Activated CD4-positive, alpha-beta memory T cell treated with anti-CD3 and anti-CD28 coated beads, Interleukin-2, amount 10 ng/mL, durations not matched to agents 7 days and 5 days (primary cell): ENCODE data around the gene CHST11. TPM values are rescaled to one million over a fixed set of nuclear protein-coding genes. Genes with fewer than 3 reads are reported as not detected.
A peak's percentile ranks its signal among the peaks of the same experiment; 100 is the strongest.
"Not testable (repeated sequence)": the region's sequence is repeated elsewhere in the genome, so short reads cannot be mapped to it uniquely, and the experiment has no call there.

ENCODE experiments used
- CTCF ChIA-PET: fragments of 350-600 bp; sonication (Branson Sonifier 250); formaldehyde crosslinking; loops from one replicate; lab custom pipeline; 2021; ENCODE audit warnings: antibody characterized with exemption, inconsistent platforms; lab: Charles Lee
- POLR2A ChIA-PET: fragments of 350-600 bp; sonication (Branson Sonifier 250); formaldehyde crosslinking; loops from one replicate; lab custom pipeline; 2021; ENCODE audit warnings: antibody characterized with exemption; lab: Charles Lee
- DNase-seq: peaks from one replicate; pipeline ENCODE4 v3.0.0-alpha.2; 2020
- H3K27ac Mint-ChIP-seq: one replicate; pipeline ENCODE4 v1.8.0; 2021; ENCODE audit warnings: mild to moderate bottlenecking, mixed read lengths
- H3K27me3 Mint-ChIP-seq: one replicate; pipeline ENCODE4 v1.8.0; 2021; ENCODE audit warnings: mixed read lengths
- H3K36me3 Mint-ChIP-seq: one replicate; pipeline ENCODE4 v1.8.0; 2021; ENCODE audit warnings: low read depth, mixed read lengths
- H3K4me1 Mint-ChIP-seq: one replicate; pipeline ENCODE4 v1.8.0; 2021; ENCODE audit warnings: mixed read lengths
- H3K4me3 Mint-ChIP-seq: one replicate; pipeline ENCODE4 v1.8.0; 2021; ENCODE audit warnings: mild to moderate bottlenecking, mixed read lengths
- H3K9me3 Mint-ChIP-seq: one replicate; pipeline ENCODE4 v1.8.0; 2021; ENCODE audit warnings: mixed read lengths
- total RNA-seq, 2 experiments: library from RNA; stranded (reverse); gene quantifications; one replicate each; pipeline ENCODE4 v1.2.3, GENCODE V29; 2021

CHST11 gene
- total RNA-seq, 2 experiments from 2014 or later = 124 to 125 TPM

DNA sequence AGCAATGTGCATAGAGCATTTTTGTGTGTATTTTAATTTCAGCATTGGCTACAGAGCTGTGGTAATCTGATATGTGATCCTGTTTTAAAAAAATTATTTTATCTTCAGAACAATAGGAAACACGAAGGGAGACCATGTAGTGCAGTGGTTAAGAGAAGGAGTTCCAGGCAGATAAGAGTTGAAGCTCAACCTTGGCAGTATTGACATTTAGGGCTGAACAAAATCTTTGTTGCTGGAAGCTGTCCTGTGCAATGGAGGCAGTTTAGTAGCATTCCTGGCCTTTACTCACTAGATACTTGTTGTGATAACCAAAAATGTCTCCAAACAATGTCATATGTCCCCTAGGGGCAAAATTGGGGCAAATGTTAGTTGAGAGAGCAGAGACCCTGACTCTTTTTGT, 59.2 kb downstream of the CHST11 start:
- Mint-ChIP-seq H3K9me3 (no peaks in the 10 kb centered on the region), H3K4me3 (no peak overlapping the region), H3K36me3 (peaks cover 37% of the 10 kb centered on the region), H3K27ac (no peak overlapping the region), H3K27me3 (no peaks in the 10 kb centered on the region), H3K4me1 (peaks cover 55% of the 10 kb centered on the region)
- CTCF ChIA-PET = interaction anchor here (1.2 to 2.2 kb wide), 2 partner anchors 14 to 59 kb away, joined by 3 to 7 read pairs; no protein-coding TSS in a partner anchor
- POLR2A ChIA-PET = interaction anchor here (1.6 kb wide), 1 partner anchor 21 kb away, joined by 5 read pairs; no protein-coding TSS in a partner anchor
- DNase-seq = no peak

DNA sequence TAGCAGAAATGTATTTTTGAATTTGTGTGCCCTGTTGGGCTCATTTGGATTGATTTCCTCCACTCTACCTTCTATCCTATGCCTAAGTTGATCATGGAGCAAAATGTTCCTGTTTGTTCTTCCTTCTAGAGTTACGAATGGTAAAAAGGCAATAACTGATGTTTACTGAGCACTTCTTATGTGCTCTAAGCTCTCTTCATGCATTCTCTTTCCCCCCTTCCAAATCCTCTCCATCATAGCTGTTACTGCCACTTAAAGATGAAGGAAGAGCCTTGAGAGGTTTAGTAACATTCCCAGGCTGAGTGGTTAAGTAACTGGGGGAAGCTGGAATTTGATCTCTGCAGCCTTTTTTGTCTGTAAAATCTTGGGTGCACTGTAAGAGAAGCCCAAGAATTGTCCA, 60.1 kb downstream of the CHST11 start:
- Mint-ChIP-seq H3K4me3 (no peak overlapping the region), H3K36me3 (peaks cover 36% of the 10 kb centered on the region), H3K4me1 (peaks cover 56% of the 10 kb centered on the region), H3K9me3 (no peaks in the 10 kb centered on the region), H3K27ac (no peak overlapping the region), H3K27me3 (no peaks in the 10 kb centered on the region)
- POLR2A ChIA-PET = interaction anchor here (1.0 to 1.6 kb wide), 2 partner anchors 13 to 22 kb away, joined by 3 to 5 read pairs; no protein-coding TSS in a partner anchor
- DNase-seq = no peak
- CTCF ChIA-PET = interaction anchor here (0.7 to 2.2 kb wide), 3 partner anchors 15 to 135 kb away, joined by 3 to 7 read pairs (median 3); no protein-coding TSS in a partner anchor

DNA sequence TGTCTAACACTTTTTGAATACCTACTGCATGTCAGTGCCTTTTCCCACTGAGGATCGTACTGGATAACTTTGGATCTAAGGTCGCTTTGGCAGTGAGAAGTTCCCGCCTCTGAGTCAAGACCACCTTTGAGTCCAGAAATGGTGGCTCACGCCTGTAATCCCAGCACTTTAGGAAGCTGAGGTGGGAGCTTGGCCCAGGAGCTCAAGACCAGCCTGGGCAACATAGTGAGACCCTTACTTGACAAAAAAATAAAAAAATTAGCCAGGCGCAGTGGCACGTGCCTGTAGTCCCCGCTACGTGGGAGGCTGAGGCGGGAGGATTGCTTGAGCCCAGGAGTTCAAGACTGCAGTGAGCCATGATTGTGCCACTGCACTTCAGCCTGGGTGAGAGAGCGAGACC, 61.1 kb downstream of the CHST11 start:
- H3K27ac Mint-ChIP-seq = no peak overlapping the region
- H3K27me3 Mint-ChIP-seq = no peaks in the 10 kb centered on the region
- DNase-seq = no peak
- H3K4me1 Mint-ChIP-seq = peaks cover 61% of the 10 kb centered on the region
- POLR2A ChIA-PET = interaction anchor here (0.7 to 1.2 kb wide), 2 partner anchors 11 to 45 kb away, joined by 3 read pairs; no protein-coding TSS in a partner anchor
- peaks cover 31% of the 10 kb centered on the region for H3K36me3 Mint-ChIP-seq
- CTCF ChIA-PET = interaction anchor here (2.2 kb wide), 1 partner anchor 16 kb away, joined by 7 read pairs; no protein-coding TSS in a partner anchor
- H3K4me3 Mint-ChIP-seq = no peak overlapping the region
- no peaks in the 10 kb centered on the region for H3K9me3 Mint-ChIP-seq

DNA sequence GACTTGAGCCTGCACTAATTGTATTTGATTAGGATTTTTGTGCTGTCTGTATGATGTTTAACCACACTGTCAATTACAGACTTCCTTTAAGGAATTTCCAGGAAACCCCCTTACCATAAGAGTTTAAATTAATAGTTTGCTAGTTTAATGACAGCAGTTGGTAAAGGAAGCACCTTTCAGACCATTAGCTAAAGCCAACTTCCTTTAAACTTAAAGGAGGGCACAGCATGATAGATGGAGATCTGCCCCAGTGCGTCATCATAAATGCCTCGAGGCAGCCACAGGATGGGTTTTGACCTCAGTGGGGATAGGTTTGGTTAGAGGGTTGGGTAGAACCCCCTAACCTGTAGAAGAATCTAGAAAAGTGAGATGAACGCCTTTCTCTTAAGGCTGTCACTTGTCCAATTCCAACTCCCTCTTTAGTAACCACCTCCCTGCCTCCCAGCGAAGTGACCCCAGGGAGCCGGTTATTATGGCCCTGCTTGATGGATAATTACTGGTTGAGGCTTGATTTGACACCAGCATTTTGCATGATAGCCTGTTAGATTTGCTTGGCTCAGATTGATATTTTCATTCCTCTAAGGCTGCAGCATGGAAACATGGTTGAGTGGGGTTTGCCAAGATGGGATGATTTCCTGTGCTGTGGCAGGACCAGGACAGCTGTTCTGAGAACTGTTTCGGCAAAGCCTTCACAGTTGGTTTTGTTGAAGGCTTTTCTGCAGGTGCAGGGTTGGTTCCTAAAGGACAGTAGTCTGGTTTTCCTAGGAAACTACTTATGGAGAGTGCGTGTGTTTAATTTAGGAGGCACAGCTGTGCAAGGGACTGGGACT, 62.7 kb downstream of the CHST11 start:
- peak overlapping the region; percentile 50 for H3K27ac Mint-ChIP-seq
- H3K4me3 Mint-ChIP-seq = no peak overlapping the region
- ChIA-PET CTCF (interaction anchor here (0.5 to 1.0 kb wide), 2 partner anchors 62 to 63 kb away, joined by 3 read pairs; partner anchors contain the start of gene CHST11), POLR2A (interaction anchor here (1.5 kb wide), 1 partner anchor 25 kb away, joined by 5 read pairs; no protein-coding TSS in a partner anchor)
- no peaks in the 10 kb centered on the region for H3K9me3 Mint-ChIP-seq
- H3K4me1 Mint-ChIP-seq = peaks cover 73% of the 10 kb centered on the region
- H3K36me3 Mint-ChIP-seq = peaks cover 31% of the 10 kb centered on the region
- DNase-seq = peak; percentile 61
- H3K27me3 Mint-ChIP-seq = no peaks in the 10 kb centered on the region

DNA sequence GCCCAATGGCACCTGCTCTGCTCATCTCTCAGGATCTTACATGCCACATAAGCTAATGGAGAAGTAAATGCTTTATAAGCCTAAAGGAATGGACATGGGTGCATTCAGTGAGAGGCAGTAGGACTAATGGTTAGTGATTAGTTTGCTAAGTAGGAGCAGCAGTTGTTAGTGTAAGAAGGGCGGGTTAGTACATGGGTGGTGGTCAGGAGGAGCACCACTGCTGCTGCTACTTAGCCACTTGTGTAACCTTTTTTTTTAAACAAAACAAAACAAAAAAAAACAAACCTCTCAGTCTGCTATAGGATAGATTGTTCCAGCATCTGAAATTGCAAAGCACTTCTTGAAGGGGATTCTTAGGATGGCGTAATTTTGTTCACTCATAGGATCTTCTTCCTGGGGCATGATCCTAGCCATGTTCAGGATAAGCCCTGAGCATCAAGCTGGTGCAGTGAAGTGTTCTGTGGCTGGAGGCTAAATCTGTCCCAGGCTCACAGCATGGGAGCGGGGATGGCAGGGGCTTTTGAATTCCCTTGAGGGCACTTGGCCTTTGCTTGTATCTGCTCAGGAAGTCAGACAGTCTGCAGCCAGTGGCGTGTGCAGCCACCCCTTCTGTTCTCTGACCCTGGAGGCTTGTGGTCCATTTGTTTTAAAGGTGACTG, 63.6 kb downstream of the CHST11 start:
- peaks cover 81% of the 10 kb centered on the region for H3K4me1 Mint-ChIP-seq
- DNase-seq = no peak
- H3K9me3 Mint-ChIP-seq = no peaks in the 10 kb centered on the region
- H3K27ac Mint-ChIP-seq = no peak overlapping the region
- CTCF ChIA-PET = interaction anchor here (1.0 kb wide), 1 partner anchor 64 kb away, joined by 3 read pairs; the partner anchor contains the start of gene CHST11
- H3K27me3 Mint-ChIP-seq = no peaks in the 10 kb centered on the region
- H3K4me3 Mint-ChIP-seq = no peak overlapping the region
- peaks cover 31% of the 10 kb centered on the region for H3K36me3 Mint-ChIP-seq
- POLR2A ChIA-PET = interaction anchor here (0.6 to 1.5 kb wide), 2 partner anchors 26 to 147 kb away, joined by 4 to 5 read pairs; no protein-coding TSS in a partner anchor

DNA sequence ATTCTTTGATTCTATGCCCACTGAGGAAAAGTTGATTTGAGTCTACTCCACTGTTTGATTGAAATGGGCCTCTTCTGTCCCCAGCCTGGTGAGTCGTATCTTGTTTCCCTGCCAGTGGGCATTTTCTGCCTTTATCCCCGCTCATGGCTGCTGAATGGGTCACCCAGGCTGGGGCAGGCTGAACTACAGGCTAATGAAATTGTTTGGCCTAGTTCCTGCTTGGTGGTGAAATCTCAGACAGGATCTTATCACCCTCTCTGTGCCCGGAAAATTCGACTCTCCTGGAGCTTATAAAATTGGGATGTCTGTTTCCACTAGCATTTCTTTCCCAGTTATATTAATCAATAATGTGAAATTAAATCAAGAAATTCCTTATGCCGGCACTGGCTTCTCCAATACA, 65.0 kb downstream of the CHST11 start:
- Mint-ChIP-seq H3K4me1 (peaks cover 79% of the 10 kb centered on the region), H3K27ac (no peak overlapping the region), H3K36me3 (peaks cover 40% of the 10 kb centered on the region), H3K9me3 (no peaks in the 10 kb centered on the region), H3K27me3 (no peaks in the 10 kb centered on the region), H3K4me3 (no peak overlapping the region)
- CTCF ChIA-PET = no interaction called here
- DNase-seq = no peak
- POLR2A ChIA-PET = no interaction called here

DNA sequence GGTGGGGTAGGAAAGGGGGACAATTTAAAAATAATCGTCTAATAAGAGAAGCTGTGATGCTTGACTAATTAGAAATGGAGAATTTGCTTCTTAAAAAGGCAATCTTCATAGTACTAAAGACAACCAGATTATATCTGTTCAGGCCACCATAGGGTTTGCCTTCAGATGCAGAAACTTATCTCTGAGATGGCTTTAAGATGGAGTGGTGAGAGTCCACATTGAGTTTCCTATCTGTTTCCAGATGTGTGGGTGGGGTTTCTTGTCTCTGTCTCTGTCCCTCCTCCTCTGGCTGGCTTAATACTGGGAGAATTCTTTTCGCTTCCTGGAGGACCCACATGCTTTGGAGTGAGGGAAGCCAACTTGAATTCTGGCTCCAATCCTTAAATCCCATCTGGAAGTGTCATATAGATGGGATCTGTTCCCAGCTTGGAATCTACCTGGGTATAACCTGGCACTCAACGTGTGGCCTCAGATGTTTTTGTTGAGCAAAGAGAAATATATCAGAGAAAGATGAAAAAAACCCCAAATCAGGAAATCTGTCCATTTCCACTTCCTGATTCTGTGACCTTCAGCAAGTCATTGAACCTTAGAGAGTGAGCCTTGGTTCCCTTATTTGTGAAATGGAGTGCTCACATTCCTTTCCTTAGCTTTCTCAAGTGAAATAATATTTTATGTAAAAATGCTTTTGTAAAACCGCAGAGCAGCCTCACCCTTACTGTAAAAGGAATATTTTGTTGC, 66.4 kb downstream of the CHST11 start:
- Mint-ChIP-seq H3K27me3 (no peaks in the 10 kb centered on the region), H3K9me3 (peaks cover 4% of the 10 kb centered on the region), H3K36me3 (peaks cover 52% of the 10 kb centered on the region), H3K4me1 (peaks cover 78% of the 10 kb centered on the region), H3K4me3 (no peak overlapping the region), H3K27ac (peak overlapping the region; percentile 55)
- CTCF ChIA-PET = no interaction called here
- DNase-seq = no peak
- POLR2A ChIA-PET = interaction anchor here (1.6 kb wide), 1 partner anchor 65 kb away, joined by 4 read pairs; no protein-coding TSS in a partner anchor

DNA sequence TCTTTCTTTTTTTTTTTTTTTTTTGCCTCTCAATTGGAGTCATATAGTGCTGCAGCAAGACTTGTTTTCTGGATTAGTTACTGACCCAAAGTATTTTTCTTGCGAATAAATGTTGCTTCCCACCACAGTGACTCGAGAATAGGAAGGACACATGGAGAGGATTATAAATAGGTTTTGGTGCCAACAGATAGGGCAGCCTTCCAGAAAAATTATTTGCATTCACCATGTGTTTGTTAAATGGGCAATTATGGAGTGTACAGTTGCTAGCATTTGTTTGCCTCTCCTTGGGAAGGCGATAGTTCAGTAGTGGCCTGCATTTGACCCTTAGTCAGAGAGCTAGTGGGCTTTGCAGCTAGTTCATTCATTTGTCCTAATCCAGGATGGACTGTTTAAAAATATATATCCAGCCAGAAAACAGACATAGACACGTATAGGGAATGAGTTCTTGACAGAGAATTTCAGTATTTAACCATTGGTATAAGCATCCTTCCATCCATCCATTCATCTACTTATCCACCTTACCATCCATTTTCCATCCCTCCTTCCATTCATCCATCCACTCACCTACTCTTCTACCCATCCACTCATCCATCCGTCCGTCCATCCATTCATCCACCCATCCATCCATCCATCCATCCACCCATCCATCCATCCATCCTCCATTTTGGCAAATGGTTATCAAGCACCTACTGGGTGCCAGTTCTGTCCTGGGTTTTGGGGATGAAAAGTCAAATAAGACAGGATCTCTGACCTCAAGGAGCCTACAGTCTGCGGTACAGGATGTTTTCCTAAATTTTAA, 67.5 kb downstream of the CHST11 start:
- H3K4me1 Mint-ChIP-seq = peaks cover 68% of the 10 kb centered on the region
- ChIA-PET POLR2A (interaction anchor here (1.6 kb wide), 1 partner anchor 66 kb away, joined by 4 read pairs; no protein-coding TSS in a partner anchor), CTCF (no interaction called here)
- no peaks in the 10 kb centered on the region for H3K27me3 Mint-ChIP-seq
- H3K27ac Mint-ChIP-seq = no peak overlapping the region
- no peak overlapping the region for H3K4me3 Mint-ChIP-seq
- no peak for DNase-seq
- H3K9me3 Mint-ChIP-seq = peaks cover 4% of the 10 kb centered on the region
- peaks cover 62% of the 10 kb centered on the region for H3K36me3 Mint-ChIP-seq

DNA sequence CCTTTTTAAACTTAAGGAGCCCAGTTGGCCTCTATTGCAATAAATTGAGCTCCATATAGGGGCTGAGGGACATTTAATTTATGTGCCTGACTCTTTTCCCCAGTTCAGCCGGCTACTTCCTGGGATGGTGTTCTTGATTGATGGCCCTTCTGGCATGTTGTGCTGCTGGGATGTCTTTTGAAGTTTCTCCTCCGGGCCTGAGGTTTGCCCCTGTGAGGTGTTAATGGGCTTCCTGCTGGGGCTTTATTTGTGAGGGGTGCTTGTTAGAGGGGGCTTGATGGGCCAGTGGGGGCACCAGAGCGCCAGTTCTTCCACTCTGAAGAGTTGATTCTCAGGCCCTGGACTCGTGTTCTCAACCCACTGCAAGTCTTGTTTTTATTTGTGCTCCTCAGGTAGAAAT, 69.6 kb downstream of the CHST11 start:
- H3K9me3 Mint-ChIP-seq = peaks cover 4% of the 10 kb centered on the region
- no peak overlapping the region for H3K27ac Mint-ChIP-seq
- DNase-seq = no peak
- no peak overlapping the region for H3K4me3 Mint-ChIP-seq
- ChIA-PET POLR2A (no interaction called here), CTCF (no interaction called here)
- peaks cover 53% of the 10 kb centered on the region for H3K4me1 Mint-ChIP-seq
- no peaks in the 10 kb centered on the region for H3K27me3 Mint-ChIP-seq
- peaks cover 72% of the 10 kb centered on the region for H3K36me3 Mint-ChIP-seq

DNA sequence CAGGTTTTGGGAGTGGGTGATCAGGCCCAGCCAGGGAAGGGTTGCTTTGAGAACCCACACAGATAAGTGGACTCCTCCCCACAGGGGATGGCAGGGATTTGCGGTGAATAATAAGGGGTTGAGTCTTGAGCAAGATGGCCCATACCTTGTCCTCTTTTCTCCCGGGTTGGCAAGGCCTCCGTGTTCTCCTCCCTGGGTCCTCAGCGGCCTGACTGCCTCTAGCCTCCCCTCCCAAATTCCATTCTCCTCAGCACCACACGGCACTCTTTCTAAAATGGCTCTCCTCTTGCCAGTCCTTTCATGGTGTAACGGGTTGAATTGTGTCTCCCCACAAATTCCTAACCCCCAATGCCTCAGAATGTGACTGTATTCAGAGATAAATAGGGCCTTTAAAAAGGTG, 70.0 kb downstream of the CHST11 start:
- POLR2A ChIA-PET = no interaction called here

DNA sequence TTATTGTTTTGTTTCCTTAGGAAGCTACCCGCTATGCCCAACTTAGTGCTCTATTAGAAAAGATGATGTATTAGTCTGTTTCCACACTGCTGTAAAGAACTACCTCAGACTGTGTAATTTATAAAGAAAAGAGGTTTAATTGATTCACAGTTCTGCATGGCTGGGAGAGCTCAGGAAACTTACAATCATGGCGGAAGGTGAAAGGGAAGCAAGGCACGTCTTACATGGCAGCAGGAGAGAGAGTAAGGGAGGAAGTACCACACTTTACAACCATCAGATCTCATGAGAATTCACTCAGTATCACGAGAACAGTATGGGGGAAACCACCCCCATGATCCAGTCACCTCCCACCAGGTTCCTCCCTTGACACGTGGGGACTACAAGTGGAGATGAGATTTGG, 70.9 kb downstream of the CHST11 start:
- not testable (repeated sequence) for H3K27ac Mint-ChIP-seq, H3K9me3 Mint-ChIP-seq
- peaks cover 76% of the 10 kb centered on the region for H3K36me3 Mint-ChIP-seq

More for the DNA sequence above, 70.0 kb downstream of the CHST11 start:
- H3K9me3 Mint-ChIP-seq = peaks cover 4% of the 10 kb centered on the region
- DNase-seq = no peak
- H3K27me3 Mint-ChIP-seq = no peaks in the 10 kb centered on the region
- H3K27ac Mint-ChIP-seq = no peak overlapping the region
- peaks cover 72% of the 10 kb centered on the region for H3K36me3 Mint-ChIP-seq
- CTCF ChIA-PET = interaction anchor here (1.2 kb wide), 1 partner anchor 69 kb away, joined by 3 read pairs; no protein-coding TSS in a partner anchor
- peaks cover 52% of the 10 kb centered on the region for H3K4me1 Mint-ChIP-seq
- H3K4me3 Mint-ChIP-seq = no peak overlapping the region

More for the DNA sequence above, 70.9 kb downstream of the CHST11 start:
- CTCF ChIA-PET = interaction anchor here (1.2 kb wide), 1 partner anchor 70 kb away, joined by 3 read pairs; no protein-coding TSS in a partner anchor
- POLR2A ChIA-PET, DNase-seq, H3K27me3 Mint-ChIP-seq, H3K4me3 Mint-ChIP-seq: not testable (repeated sequence)
- peaks cover 51% of the 10 kb centered on the region for H3K4me1 Mint-ChIP-seq
